G401.6 (cell line): Measurements from ENCODE around the gene ZDHHC14.
"Not testable (repeated sequence)": the region's sequence is repeated elsewhere in the genome, so short reads cannot be mapped to it uniquely, and the experiment has no call there.

Experiments used
- FAIRE-seq: peaks from 2 replicates; lab custom pipeline; 2012; peaks lifted over from hg19 to GRCh38; lab: Jason Lieb, UNC

The ZDHHC14 gene

GRCh38 chr6:157467339-157467738 lies 86.3 kb downstream of the ZDHHC14 start:
- FAIRE-seq = not testable (repeated sequence)

GRCh38 chr6:157468054-157468453 lies 87.1 kb downstream of the ZDHHC14 start:
- no peak for FAIRE-seq

GRCh38 chr6:157468574-157468973 lies 87.6 kb downstream of the ZDHHC14 start:
- no peak for FAIRE-seq

- no peak for FAIRE-seq
Observed at GRCh38 chr6:157469378-157469777, 88.4 kb downstream of the ZDHHC14 start.

GRCh38 chr6:157471077-157471686 lies 90.2 kb downstream of the ZDHHC14 start:
- no peak for FAIRE-seq

- no peak for FAIRE-seq
Observed at GRCh38 chr6:157471895-157472686, 91.1 kb downstream of the ZDHHC14 start.

- FAIRE-seq = no peak
Observed at GRCh38 chr6:157476797-157477196, 95.8 kb downstream of the ZDHHC14 start.

GRCh38 chr6:157478926-157479325 lies 97.9 kb downstream of the ZDHHC14 start:
- no peak for FAIRE-seq

- FAIRE-seq = no peak
Observed at GRCh38 chr6:157479464-157480303, 98.7 kb downstream of the ZDHHC14 start.

GRCh38 chr6:157481189-157481864 lies 100.3 kb downstream of the ZDHHC14 start:
- FAIRE-seq = no peak

GRCh38 chr6:157481865-157482249 lies 100.9 kb downstream of the ZDHHC14 start:
- no peak for FAIRE-seq

- no peak for FAIRE-seq
Observed at GRCh38 chr6:157483770-157484169, 102.8 kb downstream of the ZDHHC14 start.

GRCh38 chr6:157484181-157484580 lies 103.2 kb downstream of the ZDHHC14 start:
- peak; percentile 56 for FAIRE-seq

GRCh38 chr6:157486572-157486971 lies 105.6 kb downstream of the ZDHHC14 start:
- FAIRE-seq = no peak

- no peak for FAIRE-seq
Observed at GRCh38 chr6:157487110-157487773, 106.3 kb downstream of the ZDHHC14 start.

- no peak for FAIRE-seq
Observed at GRCh38 chr6:157488058-157488457, 107.1 kb downstream of the ZDHHC14 start.

- no peak for FAIRE-seq
Observed at GRCh38 chr6:157488716-157489118, 107.7 kb downstream of the ZDHHC14 start.

GRCh38 chr6:157490611-157491269 lies 109.8 kb downstream of the ZDHHC14 start:
- FAIRE-seq = no peak

GRCh38 chr6:157491571-157492232 lies 110.7 kb downstream of the ZDHHC14 start:
- FAIRE-seq = no peak

- FAIRE-seq = no peak
Observed at GRCh38 chr6:157492249-157492648, 111.3 kb downstream of the ZDHHC14 start.

GRCh38 chr6:157492741-157493140 lies 111.8 kb downstream of the ZDHHC14 start:
- FAIRE-seq = no peak
